GM19324 (cell line): ENCODE results near the gene DIDO1.
"Not testable (repeated sequence)": the region's sequence is repeated elsewhere in the genome, so short reads cannot be mapped to it uniquely, and the experiment has no call there.

Experiments
- ATAC-seq: cut with Tn5 transposase; IDR thresholded peaks from one replicate; pipeline ENCODE4 v1.9.1; 2021; ENCODE audit warnings: mild to moderate bottlenecking, moderate library complexity; ENCODE audit not compliant: unreplicated experiment, low FRiP score

Gene DIDO1

DNA sequence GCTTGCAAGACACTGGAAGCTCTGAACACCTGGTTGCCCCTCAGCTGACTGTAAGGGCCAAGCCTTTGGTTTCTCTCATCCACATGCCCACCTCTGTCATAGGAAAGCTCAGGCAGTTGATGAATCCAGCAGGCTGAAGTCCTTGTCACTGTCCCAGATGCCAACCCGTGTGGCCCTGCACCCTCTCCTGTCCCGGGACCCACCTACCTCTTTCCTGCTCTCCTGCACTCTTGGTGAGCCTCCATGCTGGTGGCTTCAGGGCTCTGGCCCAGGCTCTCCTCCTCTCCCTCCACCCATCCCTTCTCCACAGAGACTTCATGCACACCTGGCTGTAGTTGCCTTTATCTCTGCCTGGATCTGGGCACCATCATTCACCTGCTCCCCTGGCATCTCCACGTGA lies 7.7 kb upstream of the DIDO1 start:
- no peak for ATAC-seq

DNA sequence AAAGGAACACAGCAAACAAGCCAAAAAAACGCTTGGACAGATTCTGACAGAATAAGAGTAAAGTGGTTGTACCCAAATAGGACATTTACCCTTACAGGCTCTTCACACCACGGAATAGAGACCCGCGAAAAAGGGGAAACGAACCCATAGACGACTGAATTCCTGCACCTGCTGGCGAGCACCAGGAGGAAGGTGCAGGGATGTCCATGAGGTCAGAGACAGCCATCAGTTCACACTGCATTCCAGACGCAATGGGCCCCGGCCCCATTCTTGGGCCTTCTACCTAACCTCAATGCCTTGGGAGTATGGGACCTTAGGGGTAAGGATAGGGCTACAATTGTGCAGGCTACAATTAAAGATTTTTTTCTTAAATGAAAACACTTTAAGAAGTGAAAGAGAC lies 5.2 kb upstream of the DIDO1 start:
- no peak for ATAC-seq

DNA sequence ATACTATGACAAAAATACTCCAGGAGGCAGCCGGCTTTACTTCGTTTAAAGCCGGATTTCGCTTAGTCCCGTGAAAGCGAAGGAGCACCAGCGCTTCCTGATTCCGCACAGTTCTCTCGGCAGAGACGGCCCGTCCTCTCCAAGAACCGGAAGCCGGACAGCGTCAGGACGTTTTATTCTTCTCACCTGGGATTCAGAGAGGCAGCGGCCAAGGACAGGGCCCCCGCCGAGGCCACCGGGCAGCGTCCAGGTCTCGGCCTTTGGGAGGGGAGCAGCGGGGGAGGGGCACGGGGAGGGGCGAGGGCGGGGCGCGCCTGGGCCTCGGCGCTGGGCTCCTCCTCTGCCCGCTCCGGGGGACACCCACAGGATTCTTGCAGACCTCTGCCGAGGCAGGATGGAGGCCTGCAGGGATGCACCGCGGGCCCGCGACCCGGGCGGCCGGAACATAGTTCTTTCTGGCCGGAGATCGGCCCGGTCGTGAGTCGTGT lies 2.8 kb upstream of the DIDO1 start:
- no peak for ATAC-seq

DNA sequence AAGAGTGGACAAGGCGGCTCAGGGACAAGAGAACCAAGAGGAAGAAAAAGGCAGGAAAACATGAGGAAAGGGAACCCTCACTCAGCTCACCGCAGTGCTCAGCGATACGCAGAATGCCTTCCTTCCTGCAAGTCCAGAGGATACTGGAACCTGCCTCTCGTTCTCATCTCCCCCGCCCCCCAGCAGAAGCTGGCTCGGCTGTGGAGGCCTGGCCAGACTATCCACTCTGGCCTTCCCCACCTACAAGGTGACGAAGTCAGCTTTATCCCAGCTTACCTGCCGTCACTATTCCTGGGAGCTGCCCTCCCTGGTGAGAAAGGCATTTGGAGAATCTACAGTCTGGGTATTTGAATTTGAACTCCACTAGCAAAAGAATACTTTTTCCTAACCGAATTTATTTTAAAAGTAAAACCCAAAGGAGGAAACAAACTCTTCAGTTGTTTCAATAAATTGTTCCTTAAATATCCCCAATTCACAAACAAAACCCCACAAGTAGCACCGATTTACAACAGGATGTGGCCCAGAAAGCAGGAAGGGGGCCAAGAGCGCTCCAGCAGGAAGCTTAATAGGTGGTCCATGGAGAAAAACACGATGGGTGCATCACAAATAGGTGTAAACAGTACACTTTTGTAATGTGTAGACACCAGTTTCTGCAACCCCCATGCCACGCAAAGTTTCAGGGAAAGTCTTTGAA lies 2.1 kb upstream of the DIDO1 start:
- no peak for ATAC-seq

DNA sequence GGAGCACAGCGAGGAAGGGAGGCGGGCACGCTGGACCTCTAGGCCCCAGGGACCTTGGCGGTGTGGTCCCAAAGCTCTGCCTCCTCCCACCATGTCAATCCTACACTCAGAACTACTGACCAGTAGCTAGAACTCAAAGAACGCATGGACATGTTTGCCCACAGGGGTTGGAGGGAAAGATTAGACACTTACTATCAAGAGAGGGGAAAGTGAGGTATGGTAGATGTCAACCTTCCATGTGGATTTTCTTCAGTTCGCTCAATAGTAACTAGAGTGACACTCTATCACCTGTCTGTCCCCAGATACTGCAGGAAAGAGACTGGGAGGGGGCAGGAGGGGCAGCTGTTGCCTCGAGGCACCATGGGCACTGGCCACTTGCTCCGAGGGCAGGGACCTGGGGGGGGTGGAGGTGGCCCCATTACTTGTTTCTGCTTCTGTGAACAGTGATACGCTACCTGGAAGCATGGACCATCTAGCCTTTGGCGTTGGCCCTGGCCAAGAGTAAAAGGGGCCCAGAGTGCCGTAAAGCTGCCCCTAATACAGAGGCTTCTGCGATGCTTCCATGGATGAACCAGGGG lies 912 bp upstream of the DIDO1 start:
- no peak for ATAC-seq

DNA sequence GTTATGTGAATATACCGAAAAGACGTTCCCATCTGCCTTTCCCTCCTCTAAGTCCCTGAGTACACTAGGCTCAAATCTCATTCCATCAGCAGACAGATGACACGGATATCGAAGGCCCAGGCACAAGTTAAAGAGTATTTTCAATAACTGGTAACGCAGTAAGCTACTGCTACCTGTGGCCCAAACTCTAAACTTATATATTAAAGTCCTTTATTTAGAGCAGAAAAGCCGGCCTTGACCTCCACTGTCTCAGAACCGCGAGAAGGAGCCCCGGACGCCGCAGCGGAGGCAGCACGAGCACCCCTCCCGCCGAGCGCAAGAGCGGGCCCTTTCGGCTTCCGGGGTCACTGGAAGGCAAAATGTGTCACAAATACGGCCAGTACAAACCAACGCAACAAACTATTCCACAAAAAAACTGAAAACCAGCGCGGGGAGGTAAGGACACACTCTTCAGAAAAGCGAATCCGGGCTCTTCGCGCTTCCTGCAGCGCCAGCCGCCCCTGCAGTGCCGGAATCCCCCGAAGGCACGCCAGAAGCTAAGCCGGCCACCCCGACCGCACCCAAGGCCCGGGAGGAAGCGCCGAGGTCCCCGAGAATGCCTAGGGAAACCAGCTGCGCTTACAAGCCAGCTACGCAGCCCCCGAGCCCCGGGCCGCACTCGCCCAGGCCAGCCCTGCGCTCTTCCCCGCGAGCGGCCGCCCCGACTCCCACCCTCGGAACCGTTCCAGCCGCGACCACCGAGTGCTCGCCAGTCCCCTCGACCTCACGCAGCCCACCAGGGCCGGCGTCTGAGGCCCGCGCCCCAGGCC lies 681 bp downstream of the DIDO1 start:
- peak; percentile 25 for ATAC-seq

DNA sequence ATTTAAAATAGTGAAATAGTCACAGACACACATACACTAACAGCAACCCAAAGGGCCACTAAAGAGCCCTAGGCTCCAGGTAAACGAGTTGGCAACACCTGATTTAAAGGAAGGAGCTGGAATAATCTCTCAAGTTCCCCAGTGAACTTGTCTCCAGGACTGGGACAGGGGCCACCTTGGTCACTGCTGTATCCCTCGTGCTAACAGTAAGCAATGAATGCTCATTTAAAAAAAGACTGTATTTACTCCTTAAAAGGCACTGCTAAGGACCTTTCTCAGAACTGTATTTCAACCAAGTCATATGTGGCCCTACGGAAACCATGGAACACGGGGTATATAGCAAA lies 1.3 kb downstream of the DIDO1 start:
- no peak for ATAC-seq

DNA sequence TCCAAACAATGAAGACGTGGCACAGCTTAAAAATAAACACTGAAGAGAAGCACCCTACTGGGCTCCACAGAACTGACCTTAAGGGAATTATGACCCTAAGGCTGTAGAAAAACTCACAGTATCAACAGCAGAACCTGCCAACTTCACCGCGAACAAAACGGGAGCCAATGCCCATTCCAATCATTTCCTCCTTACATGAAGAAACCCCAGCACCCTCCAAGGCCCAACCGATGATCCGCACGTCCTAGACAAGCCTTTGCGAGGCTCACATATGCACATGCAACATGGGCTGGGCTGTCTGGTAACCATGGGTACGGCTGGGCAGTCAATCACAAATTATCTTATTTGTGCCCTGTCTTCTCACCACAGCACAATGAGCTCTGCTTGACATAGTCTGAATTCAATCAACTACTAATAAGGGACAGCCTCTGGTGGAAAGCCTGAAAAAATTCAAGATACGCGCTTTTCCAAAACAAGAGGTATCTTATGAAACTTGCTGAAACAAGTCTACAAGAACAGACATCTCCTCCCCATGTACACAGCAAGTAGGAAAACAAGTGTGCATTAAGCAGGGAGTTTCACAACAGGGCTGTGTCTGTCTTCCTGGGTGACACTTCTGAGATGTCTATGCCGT lies 1.7 kb downstream of the DIDO1 start:
- no peak for ATAC-seq

DNA sequence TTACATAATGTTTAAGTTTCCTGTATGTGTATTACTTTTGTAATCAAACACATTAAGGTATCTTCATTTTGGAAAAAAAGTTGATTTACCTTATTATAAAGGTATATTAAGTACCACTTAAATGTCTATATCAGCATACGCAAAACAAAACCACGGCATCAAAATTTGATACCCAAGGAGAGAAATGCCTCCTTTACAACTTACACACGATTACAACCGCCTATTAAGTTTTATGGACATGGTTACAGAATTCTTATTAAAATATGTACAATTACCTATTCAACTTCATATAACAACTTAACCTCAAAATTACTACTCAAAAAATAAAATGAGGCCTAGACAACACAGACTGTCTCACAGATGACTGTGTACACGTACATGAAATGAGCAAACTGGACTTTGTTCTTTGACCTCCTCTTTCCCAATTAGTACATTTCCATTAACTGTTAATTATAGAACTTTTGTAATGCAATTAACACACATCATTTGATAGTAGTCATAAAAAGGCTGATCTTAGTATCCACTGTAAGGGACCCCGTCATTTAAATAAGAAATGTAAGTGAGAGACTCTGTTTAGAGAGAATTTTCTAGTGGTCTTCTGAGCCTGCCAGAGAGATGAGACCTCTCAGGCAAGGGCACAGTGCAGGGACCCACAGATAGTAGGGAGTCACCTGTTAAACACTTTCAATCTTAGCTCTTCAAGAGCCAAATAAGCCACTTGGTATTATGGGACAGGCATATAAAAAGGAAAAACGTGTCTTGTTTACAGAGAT lies 2.5 kb downstream of the DIDO1 start:
- ATAC-seq, result no peak

DNA sequence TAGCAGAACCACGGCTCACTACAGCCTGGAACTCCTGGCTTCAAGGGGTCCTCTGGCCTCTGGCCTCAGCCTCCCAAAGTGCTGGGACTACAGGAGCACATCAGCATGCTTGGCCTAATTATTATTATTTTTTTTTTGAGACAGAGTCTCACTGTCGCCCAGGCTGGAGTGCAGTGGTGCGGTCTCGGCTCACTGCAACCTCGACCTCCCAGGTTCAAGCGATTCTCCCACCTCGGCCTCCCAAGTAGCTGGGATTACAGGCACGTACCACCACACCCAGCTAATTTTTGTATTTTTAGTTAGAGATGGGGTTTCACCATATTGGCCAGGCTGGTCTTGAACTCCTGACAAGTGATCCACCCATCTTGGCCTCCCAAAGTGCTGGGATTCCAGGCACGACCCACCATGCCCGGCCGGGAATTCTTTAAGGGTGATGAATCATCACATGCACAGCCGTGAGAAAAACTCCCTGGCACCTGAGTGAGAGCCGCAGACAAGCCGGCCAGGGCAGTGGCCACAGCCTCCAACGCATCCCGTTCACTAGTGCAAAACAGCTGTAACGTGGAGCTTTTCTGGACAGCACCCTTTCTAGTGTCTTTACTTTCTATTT lies 3.1 kb downstream of the DIDO1 start:
- not testable (repeated sequence) for ATAC-seq

DNA sequence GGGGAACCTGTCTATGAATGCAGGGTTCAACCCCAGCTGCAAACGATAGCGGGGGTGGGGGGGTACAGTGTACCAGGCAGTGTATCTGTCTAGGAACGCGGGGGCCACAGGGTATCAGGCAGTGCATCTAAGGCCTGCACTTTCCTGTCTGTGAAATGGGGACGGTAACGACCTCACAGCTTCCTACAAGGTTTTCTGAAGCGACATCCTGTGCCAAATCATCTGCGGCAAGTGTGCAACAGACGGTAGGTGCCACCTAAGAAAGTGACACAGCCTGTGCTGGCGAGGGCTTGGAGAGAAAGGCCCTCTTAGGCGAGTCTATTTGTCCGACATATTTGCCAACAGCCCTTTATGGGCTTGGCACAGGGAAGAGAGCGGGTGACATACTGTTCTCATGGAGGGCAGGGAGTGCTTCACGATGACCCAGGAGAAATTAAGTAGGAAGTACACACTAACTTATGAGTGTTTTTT lies 3.8 kb downstream of the DIDO1 start:
- ATAC-seq, result no peak

DNA sequence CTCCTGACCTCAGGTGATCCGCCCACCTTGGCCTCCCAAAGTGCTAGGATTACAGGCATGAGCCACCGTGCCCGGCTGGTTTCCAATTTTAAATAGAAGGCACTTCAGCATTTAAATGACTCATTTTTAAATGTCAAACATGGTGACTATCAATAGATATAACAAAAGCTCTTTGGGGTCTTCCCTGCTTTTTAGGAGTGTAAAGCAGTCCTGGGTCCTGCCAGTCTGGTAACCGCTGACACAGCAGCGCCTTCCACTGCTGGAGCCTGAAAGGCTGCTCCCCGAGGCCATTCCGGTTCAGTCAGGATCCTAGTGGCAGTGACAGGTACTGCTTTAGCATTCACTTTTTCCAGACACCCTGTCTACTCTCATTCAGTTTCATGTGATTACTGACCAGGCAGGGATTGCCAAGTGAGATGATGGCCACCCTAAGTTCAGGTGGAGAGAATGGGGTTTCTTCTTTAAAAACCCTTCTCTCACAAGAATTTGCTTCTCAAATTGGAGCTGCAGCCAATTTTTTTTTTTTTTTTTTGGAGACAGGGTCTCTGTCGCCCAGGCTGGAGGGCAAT lies 5.1 kb downstream of the DIDO1 start:
- no peak for ATAC-seq

DNA sequence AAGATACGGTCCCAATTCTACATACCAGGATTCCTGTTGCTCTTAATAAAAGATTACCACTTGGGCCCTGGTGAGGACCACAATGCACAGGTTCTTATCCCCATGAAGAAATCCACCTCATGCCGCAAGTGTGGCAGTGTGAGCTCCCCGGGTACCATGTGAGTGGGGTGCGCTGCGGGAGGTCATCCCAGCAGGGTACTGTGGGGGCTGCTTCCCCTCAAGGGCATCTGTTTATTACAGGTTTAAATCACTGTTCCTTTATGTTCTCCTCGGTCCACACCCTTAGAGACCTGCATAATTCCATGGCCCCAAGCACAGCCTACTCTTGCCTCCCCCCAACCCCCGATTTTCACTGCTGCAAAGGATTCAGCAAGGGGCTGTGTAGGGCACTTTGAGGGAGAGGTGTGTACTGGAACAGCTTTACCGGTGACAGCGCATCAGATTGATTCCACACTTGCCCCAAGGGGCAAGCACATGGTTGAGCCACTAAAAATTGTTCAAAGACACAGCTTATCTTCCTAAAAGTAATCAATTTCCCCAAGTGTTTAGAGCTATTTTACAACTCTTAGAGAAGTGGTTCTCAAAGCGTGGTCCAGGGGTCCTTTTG lies 6.2 kb downstream of the DIDO1 start:
- no peak for ATAC-seq

DNA sequence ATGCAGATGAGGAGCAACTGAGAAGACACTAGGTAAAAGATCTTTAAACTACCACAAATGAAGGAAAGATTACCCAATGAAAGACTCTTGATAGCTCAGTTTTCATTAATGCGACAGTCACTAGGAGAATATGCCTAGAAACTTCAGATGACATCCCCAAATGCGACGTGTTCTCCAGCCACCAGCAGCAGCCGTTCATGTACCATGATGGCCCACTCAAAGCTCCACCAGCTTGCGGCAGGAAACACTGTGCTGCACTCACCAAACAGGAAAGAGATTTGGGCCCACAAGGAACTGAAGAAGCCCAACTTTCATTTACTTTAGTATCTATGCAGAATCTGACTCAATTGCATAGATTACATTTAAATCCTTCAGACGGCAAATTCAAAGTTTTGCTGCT lies 7.5 kb downstream of the DIDO1 start:
- no peak for ATAC-seq

DNA sequence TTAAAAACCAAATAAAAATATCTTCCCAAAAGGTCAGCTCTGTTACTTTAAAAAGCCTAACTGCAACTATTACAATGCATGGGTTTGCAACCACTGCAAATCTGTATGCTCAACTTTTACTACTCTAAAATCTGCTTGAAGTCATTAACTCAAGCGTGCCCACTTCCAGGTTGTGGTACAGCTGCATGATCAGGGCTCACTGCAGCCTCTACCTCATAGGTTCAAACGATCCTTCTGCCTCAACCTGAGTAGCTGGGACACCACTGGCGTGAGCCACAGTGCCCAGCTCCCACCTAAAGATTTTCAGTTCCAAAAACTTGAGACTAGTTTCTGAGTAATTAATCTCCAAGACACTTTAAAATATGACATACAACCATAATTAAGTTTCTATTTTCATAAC lies 8.2 kb downstream of the DIDO1 start:
- no peak for ATAC-seq

DNA sequence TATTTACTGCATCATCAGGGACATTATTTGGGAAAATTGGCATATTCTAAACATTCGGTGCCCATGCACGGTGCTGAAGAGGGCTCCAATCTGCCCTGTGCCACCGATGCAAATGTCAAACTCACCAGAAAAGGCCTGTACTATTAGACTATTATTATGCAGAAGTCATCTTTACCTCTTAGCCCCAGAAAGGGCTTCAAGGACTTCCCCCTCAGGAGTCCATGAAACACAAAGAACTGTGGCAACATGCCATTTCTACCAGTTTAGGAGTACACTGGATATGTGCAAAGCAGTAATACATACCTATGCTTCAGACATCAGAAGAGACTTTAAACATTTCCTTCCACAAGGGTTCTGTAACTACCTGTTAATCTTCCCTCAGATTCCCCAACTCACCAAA lies 8.6 kb downstream of the DIDO1 start:
- ATAC-seq, result no peak

DNA sequence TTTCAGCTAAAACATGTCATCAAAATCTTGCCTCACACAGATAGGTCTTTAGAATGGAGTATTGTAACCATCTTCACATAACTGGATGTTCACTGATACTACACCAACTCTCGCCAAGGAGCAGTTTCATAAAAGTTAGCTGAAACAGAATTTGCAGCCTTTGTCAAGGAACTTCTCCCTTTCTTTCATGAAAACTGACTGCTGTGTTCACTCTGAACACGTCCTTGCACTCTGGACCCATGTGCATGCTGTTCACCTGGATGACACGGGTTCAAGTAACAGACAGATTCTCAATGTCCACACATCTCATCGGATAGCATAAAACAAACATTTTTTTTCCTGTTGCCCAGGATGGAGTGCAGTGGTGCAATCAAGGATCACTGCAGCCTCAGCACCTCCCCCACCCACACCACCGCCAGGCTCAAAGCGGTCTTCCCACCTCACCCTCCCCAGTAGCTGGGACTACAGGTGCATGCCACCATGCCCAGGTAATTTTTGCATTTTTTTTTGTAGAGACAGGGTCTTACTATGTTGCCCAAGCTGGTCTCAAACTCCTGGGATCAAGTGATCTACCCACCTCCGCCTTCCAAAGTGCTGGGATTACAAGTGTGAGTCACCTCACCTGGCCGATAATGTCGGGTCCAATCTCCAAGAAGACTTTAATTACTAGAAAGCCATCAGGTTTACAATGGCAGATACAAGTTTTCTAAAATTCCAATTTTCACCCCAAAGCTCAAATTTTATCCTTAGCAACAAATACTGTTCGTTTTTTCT lies 9.4 kb downstream of the DIDO1 start:
- ATAC-seq, result no peak

DNA sequence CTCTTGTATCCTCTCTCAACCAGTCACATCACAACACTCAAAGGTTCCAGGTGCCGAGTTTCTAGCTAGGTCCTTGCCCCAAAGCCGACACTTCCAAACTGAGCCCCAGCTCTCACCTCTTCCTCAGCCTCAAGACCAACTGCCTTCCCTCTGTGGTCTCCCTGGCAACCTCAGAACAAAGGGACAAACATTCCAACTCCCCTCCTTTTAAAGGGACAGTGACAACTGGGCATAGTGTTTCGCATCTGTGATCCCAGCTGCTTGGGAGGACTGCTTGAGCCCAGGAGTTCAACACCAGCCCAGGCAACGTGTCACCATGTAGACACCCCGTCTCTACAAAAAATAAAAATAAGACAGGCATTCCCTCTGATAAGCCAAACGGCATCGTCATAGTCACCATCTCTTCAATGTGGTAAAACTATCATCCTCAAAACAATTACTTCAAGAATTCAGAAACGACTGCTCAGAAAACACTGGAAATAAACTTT lies 11.3 kb downstream of the DIDO1 start:
- ATAC-seq, result no peak
